Measurements from ENCODE around the gene PGRMC1. TPM values are rescaled to one million over a fixed set of nuclear protein-coding genes. Genes with fewer than 3 reads are reported as not detected.

The PGRMC1 gene
- polyA plus RNA-seq, 1 experiment = 99.1 TPM

DNA sequence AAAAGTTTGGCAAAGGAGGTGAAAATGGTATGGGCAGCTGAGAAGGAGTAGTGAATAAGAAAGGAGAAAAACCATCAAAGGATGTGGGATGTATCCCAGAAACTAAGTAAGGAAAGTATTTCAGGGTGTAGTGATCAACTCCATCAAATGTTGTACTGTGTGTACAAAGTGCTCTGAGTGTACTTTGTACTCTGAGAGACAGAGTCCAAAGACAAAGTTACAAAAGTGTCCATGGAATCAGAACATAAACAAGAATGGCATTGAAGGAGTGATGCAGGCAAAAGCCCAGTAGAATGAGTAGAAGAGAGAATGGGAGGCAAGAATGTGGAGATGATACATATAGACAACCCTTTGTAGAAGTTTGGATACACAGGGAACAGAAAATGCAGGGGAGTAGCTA, 12.3 kb upstream of the PGRMC1 start:
- Histone ChIP-seq H3K4me3 (ENCODE audit: low read depth, low read length) (no peak overlapping the region), H3K36me3 (ENCODE audit: control insufficient read depth, insufficient read depth, low read length) (no peaks in the 10 kb centered on the region), H3K27me3 (ENCODE audit: control insufficient read depth, insufficient read depth, low read length) (no peaks in the 10 kb centered on the region; the same call in 1 of the 2 replicates)
- TF ChIP-seq CTCF (IDR thresholded peaks at IDR 0.05; ENCODE audit: insufficient read depth, low read depth, low read length) = no peak
- CTCF ChIA-PET = no interaction called here
- POLR2A ChIA-PET = no interaction called here
- DNase-seq (ENCODE audit: low read depth) = no peak

- CTCF ChIA-PET = no interaction called here
- TF ChIP-seq CTCF (IDR thresholded peaks at IDR 0.05; ENCODE audit: insufficient read depth, low read depth, low read length) = no peak
- no peaks in the 10 kb centered on the region for H3K36me3 ChIP-seq (ENCODE audit: control insufficient read depth, insufficient read depth, low read length)
- H3K27me3 ChIP-seq (ENCODE audit: control insufficient read depth, insufficient read depth, low read length) = no peaks in the 10 kb centered on the region
- no peak overlapping the region for H3K4me3 ChIP-seq (ENCODE audit: low read depth, low read length)
- POLR2A ChIA-PET = no interaction called here
- no peak for DNase-seq (ENCODE audit: low read depth)
Measured at GRCh38 chrX:119226446-119226845, 9.6 kb upstream of the PGRMC1 start.

- no peak for TF ChIP-seq CTCF (IDR thresholded peaks at IDR 0.05; ENCODE audit: insufficient read depth, low read depth, low read length)
- DNase-seq (ENCODE audit: low read depth) = peak; percentile 73
- H3K4me3 ChIP-seq (ENCODE audit: low read depth, low read length) = no peak overlapping the region
- CTCF ChIA-PET = interaction anchor here (1.3 to 2.6 kb wide), 3 partner anchors 11 to 261 kb away, joined by 4 to 9 read pairs (median 4); no protein-coding TSS in a partner anchor
- H3K36me3 ChIP-seq (ENCODE audit: control insufficient read depth, insufficient read depth, low read length) = no peaks in the 10 kb centered on the region
- POLR2A ChIA-PET = interaction anchor here (0.6 kb wide), 1 partner anchor 265 kb away, joined by 16 read pairs; no protein-coding TSS in a partner anchor
- no peaks in the 10 kb centered on the region for H3K27me3 ChIP-seq (ENCODE audit: control insufficient read depth, insufficient read depth, low read length)
Measured at GRCh38 chrX:119228512-119229252, 7.4 kb upstream of the PGRMC1 start.

DNA sequence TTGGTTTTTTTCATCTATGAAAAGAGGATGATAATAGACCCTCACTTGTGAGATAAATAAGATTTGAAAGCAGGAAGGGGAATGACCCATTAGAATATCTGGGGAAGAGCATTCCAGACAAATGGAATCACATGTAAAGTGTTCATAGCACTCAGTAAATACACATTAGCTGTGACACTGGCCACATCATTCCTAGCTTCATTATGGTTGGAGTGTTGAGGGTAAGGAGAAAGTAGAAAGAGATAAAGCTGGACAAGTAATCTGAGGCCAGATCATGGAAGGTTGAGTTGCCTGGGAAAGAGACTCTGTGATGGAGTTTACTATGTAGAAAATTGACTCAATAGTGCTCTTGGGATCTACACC, 6.9 kb upstream of the PGRMC1 start:
- Histone ChIP-seq H3K4me3 (ENCODE audit: low read depth, low read length) (no peak overlapping the region), H3K36me3 (ENCODE audit: control insufficient read depth, insufficient read depth, low read length) (no peaks in the 10 kb centered on the region), H3K27me3 (ENCODE audit: control insufficient read depth, insufficient read depth, low read length) (no peaks in the 10 kb centered on the region)
- no peak for TF ChIP-seq CTCF (IDR thresholded peaks at IDR 0.05; ENCODE audit: insufficient read depth, low read depth, low read length)
- CTCF ChIA-PET = interaction anchor here (1.3 to 2.6 kb wide), 3 partner anchors 12 to 260 kb away, joined by 4 to 9 read pairs (median 4); no protein-coding TSS in a partner anchor
- no peak for DNase-seq (ENCODE audit: low read depth)
- POLR2A ChIA-PET = no interaction called here

DNA sequence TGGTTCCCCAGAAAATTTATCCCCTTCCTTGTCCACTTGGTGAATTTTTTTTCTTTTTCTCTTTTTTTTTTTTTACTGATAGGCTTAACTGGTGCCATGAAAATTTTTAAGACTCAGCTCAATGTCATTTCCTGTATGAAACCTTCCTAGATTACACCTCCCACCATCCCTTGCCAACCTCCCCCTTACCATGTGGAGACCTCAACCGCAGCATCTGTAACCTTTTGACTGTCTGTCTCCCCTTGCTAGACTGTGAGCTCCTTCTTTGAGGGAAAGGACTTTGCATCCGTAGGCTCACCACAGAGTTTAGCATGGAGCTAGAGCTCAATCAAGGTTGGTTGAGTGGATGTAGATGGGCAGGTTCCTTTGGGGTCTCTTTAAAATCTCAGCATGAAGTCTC, 5.2 kb upstream of the PGRMC1 start:
- Histone ChIP-seq H3K27me3 (ENCODE audit: control insufficient read depth, insufficient read depth, low read length) (no peaks in the 10 kb centered on the region), H3K36me3 (ENCODE audit: control insufficient read depth, insufficient read depth, low read length) (no peaks in the 10 kb centered on the region), H3K4me3 (ENCODE audit: low read depth, low read length) (no peak overlapping the region)
- DNase-seq (ENCODE audit: low read depth) = no peak
- CTCF ChIA-PET = interaction anchor here (0.9 kb wide), 1 partner anchor 157 kb away, joined by 3 read pairs; no protein-coding TSS in a partner anchor
- no peak for TF ChIP-seq CTCF (IDR thresholded peaks at IDR 0.05; ENCODE audit: insufficient read depth, low read depth, low read length)
- POLR2A ChIA-PET = no interaction called here

Measured in BJ (cell line).